ENCODE measurements around the gene TNFRSF1A.

The TNFRSF1A gene

DNA sequence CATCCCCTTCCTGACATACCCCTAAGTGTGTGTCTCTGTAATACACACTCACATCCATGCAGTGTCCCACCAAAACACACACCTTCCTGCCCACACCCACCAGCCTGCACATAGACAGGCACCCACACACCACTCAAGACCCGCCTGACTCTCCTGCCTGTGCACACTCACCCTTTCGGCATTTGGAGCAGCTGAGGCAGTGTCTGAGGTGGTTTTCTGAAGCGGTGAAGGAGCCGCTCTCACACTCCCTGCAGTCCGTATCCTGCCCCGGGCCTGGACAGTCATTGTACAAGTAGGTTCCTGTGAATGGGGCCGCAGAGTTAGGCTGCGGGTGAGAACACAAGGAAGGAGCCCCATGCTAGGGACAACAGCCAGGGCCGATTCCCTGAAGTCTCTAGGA, 8.3 kb downstream of the TNFRSF1A start:
- TF ChIP-seq, protein P1, sequence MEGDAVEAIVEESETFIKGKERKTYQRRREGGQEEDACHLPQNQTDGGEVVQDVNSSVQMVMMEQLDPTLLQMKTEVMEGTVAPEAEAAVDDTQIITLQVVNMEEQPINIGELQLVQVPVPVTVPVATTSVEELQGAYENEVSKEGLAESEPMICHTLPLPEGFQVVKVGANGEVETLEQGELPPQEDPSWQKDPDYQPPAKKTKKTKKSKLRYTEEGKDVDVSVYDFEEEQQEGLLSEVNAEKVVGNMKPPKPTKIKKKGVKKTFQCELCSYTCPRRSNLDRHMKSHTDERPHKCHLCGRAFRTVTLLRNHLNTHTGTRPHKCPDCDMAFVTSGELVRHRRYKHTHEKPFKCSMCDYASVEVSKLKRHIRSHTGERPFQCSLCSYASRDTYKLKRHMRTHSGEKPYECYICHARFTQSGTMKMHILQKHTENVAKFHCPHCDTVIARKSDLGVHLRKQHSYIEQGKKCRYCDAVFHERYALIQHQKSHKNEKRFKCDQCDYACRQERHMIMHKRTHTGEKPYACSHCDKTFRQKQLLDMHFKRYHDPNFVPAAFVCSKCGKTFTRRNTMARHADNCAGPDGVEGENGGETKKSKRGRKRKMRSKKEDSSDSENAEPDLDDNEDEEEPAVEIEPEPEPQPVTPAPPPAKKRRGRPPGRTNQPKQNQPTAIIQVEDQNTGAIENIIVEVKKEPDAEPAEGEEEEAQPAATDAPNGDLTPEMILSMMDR (IDR thresholded peaks at IDR 0.05; ENCODE audit: low read depth, low read length) = no peak
- DNase-seq (ENCODE audit: extremely low read depth, low read depth) = no peak

GRCh38 chr12:6333029-6333428, 8.8 kb downstream of the TNFRSF1A start:
- TF ChIP-seq, protein P1 (IDR thresholded peaks at IDR 0.05; ENCODE audit: low read depth, low read length) = no peak
- no peak for DNase-seq (ENCODE audit: extremely low read depth, low read depth)

GRCh38 chr12:6332459-6332858, 9.4 kb downstream of the TNFRSF1A start:
- TF ChIP-seq, protein P1 (IDR thresholded peaks at IDR 0.05; ENCODE audit: low read depth, low read length) = no peak
- DNase-seq (ENCODE audit: extremely low read depth, low read depth) = no peak

DNA sequence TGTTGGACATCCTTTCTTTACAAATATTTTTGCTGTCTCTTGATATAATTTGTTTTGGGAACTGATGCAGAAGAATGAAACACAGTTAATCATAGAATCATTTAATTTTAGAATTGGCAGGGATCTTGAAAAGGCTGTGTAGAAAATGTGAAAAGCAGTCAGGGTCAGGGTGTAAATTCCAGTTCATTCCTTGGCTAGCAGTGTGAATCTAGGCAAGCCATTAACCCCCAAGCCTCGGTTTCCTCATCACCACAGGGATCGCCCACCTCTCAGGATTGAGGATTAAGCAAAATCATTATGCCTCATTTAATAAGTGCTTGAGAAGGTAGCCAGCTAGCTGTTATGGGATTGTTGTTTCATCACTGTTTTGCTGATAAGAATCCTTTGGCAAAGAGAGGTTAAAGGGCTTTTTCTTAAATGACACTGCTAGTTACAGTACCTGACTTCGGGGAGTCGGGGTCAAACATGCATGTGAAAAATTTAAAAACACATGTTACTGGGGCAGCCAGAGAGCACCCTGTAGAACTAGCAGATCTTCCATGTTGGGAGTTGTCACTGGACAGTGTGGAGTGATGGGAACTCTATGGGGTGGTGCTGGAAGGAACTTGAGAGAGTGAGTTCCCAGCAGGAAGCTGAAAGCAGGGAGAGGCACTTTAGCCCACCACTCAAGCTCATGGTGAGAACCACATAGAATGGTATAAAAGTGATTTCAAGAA, 10.7 kb downstream of the TNFRSF1A start:
- DNase-seq (ENCODE audit: extremely low read depth, low read depth) = no peak
- TF ChIP-seq, protein P1 (IDR thresholded peaks at IDR 0.05; ENCODE audit: low read depth, low read length) = no peak

- no peak for DNase-seq (ENCODE audit: extremely low read depth, low read depth)
- TF ChIP-seq, protein P1 (IDR thresholded peaks at IDR 0.05; ENCODE audit: low read depth, low read length) = no peak
Measured at GRCh38 chr12:6330192-6330591, 11.7 kb downstream of the TNFRSF1A start.

DNA sequence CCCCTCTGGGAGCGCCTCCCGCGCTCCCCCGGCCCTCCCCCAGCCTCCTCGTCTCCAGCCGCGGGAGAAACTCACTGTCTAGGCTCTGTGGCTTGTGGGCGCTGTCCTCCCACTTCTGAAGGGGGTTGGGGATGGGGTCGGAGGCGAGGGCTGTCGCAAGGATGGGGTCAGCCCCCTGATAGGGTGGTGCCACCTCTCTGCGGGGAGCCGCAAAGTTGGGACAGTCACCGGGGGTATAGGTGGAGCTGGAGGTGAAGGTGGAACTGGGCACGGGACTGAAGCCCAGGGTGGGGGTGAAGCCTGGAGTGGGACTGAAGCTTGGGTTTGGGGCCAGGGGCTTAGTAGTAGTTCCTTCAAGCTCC, 12.2 kb downstream of the TNFRSF1A start:
- DNase-seq (ENCODE audit: extremely low read depth, low read depth) = no peak
- TF ChIP-seq, protein P1 (IDR thresholded peaks at IDR 0.05; ENCODE audit: low read depth, low read length) = no peak

DNA sequence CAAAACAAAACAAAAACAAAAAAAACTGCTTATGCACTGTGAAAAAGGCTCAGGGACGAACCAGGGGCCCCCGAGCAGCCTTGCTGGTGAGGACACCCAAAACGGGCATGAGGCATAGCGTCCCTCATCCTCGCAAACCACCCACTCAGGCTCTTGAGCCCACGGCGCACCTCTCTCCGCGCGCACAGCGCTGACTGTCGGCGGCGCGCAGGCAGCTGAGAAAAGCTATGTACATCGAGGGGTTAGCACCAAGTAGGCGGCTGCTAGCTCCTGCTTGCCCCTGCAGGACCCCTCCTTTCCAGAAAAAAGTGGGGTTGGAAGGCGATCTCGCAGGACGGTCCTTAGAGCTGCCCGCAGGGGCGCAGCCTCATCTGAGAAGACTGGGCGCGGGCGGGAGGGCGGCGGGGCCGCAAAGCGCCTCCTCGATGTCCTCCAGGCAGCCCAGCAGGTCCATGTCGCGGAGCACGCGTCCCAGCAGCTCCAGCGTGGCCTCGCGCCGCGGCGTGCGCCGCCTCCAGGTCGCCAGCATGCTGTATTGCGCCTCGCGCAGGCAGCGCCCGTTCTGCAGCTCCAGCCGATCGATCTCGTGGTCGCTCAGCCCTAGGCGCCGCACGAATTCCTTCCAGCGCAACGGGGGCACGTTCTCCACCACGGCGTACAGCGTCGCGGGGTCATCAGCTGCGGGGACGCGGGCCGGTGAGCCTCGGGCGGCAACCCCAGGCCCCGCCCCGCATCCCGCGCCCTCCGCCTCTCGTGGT, 12.8 kb downstream of the TNFRSF1A start:
- no peak for DNase-seq (ENCODE audit: extremely low read depth, low read depth)
- TF ChIP-seq, protein P1 (IDR thresholded peaks at IDR 0.05; ENCODE audit: low read depth, low read length) = no peak

Data from AG09319 (cell line).